Left lobe of liver (tissue), 2 donors: ENCODE results near the gene SMARCA2. TPM values are rescaled to one million over a fixed set of nuclear protein-coding genes. Genes with fewer than 3 reads are reported as not detected.
A peak's percentile ranks its signal among the peaks of the same experiment; 100 is the strongest.

Experiments
- ATAC-seq: fragments of 200-7000 bp; cut with Tn5 transposase; one replicate; pipeline ENCODE4 v1.9.1; 2020; ENCODE audit warnings: mild to moderate bottlenecking, moderate library complexity
- DNase-seq: peaks from one replicate; pipeline ENCODE4 v3.0.0-alpha.2; 2020; ENCODE audit warnings: low spot score
- total RNA-seq: library from RNA; stranded (reverse); gene quantifications from one replicate; pipeline ENCODE4 v1.2.1, GENCODE V29; 2021
- donor health status: DM: no; HTN: no; CAD: no; lungs with moderate emphysema.
- donor health status: DM: no; HTN: yes; CAD: no.

SMARCA2 gene
- total RNA-seq, 1 donor from 2014 or later, result 91.3 TPM

- no peak for ATAC-seq
- no peak for DNase-seq
Measured at GRCh38 chr9:2086971-2087370, 71.8 kb downstream of the SMARCA2 start.

GRCh38 chr9:2087500-2088313 is 72.6 kb downstream of the SMARCA2 start:
- ATAC-seq (peak; percentile 86), DNase-seq (no peak)

GRCh38 chr9:2093920-2094597 is 78.9 kb downstream of the SMARCA2 start:
- ATAC-seq, result no peak
- DNase-seq, result no peak

- DNase-seq (no peak), ATAC-seq (no peak)
Measured at GRCh38 chr9:2096376-2096970, 81.3 kb downstream of the SMARCA2 start.

GRCh38 chr9:2106666-2107065 is 91.5 kb downstream of the SMARCA2 start:
- DNase-seq, result no peak
- no peak for ATAC-seq

GRCh38 chr9:2107906-2108451 is 92.8 kb downstream of the SMARCA2 start:
- DNase-seq (no peak), ATAC-seq (peak; percentile 23)

- no peak for ATAC-seq
- DNase-seq, result no peak
Measured at GRCh38 chr9:2109069-2109650, 94.0 kb downstream of the SMARCA2 start.

GRCh38 chr9:2110036-2110435 is 94.9 kb downstream of the SMARCA2 start:
- DNase-seq, result no peak
- ATAC-seq, result no peak

- ATAC-seq (peak; percentile 67), DNase-seq (no peak)
Measured at GRCh38 chr9:2116073-2116472, 100.9 kb downstream of the SMARCA2 start.

GRCh38 chr9:2117527-2117926 is 102.4 kb downstream of the SMARCA2 start:
- DNase-seq (no peak), ATAC-seq (no peak)

GRCh38 chr9:2119566-2119965 is 104.4 kb downstream of the SMARCA2 start:
- ATAC-seq (no peak), DNase-seq (no peak)

GRCh38 chr9:2120926-2121689 is 106.0 kb downstream of the SMARCA2 start:
- no peak for DNase-seq
- ATAC-seq, result no peak

- ATAC-seq, result no peak
- DNase-seq, result no peak
Measured at GRCh38 chr9:2122299-2122698, 107.2 kb downstream of the SMARCA2 start.

GRCh38 chr9:2125906-2126305 is 110.8 kb downstream of the SMARCA2 start:
- DNase-seq, result no peak
- peak; percentile 60 for ATAC-seq

GRCh38 chr9:2126331-2126803 is 111.2 kb downstream of the SMARCA2 start:
- no peak for ATAC-seq
- no peak for DNase-seq

GRCh38 chr9:2127486-2127885 is 112.3 kb downstream of the SMARCA2 start:
- ATAC-seq (peak; percentile 51), DNase-seq (no peak)

- no peak for DNase-seq
- ATAC-seq, result no peak
Measured at GRCh38 chr9:2128141-2128540, 113.0 kb downstream of the SMARCA2 start.

GRCh38 chr9:2128618-2129017 is 113.5 kb downstream of the SMARCA2 start:
- no peak for ATAC-seq
- no peak for DNase-seq

- no peak for DNase-seq
- ATAC-seq, result no peak
Measured at GRCh38 chr9:2130941-2131340, 115.8 kb downstream of the SMARCA2 start.

GRCh38 chr9:2132484-2133082 is 117.4 kb downstream of the SMARCA2 start:
- ATAC-seq (peak; percentile 57), DNase-seq (no peak)
